HUES48 (cell line): Measurements from ENCODE around the gene HUS1B.

ENCODE experiments used
- H3K27ac ChIP-seq: one replicate; pipeline ENCODE4 v1.7.0; 2013; ENCODE audit warnings: low read depth, low read length, inconsistent platforms
- H3K27me3 ChIP-seq: 2 replicates; pipeline ENCODE4 v1.6.1; 2013; ENCODE audit warnings: mild to moderate bottlenecking, low read length; ENCODE audit not compliant: control insufficient read depth, insufficient read depth
- H3K36me3 ChIP-seq: 2 replicates; pipeline ENCODE4 v1.6.1; 2013; ENCODE audit warnings: low read length; ENCODE audit not compliant: control insufficient read depth, insufficient read depth
- H3K4me1 ChIP-seq: 2 replicates; pipeline ENCODE4 v1.6.1; 2013; ENCODE audit warnings: mild to moderate bottlenecking, low read length; ENCODE audit not compliant: control insufficient read depth, insufficient read depth
- H3K4me3 ChIP-seq: 2 replicates; pipeline ENCODE4 v1.5.1; 2013; ENCODE audit warnings: mild to moderate bottlenecking, low read depth, low read length
- H3K9ac ChIP-seq: 2 replicates; pipeline ENCODE4 v1.6.1; 2013; ENCODE audit warnings: mild to moderate bottlenecking, low read depth, low read length, moderate library complexity
- H3K9me3 ChIP-seq: 2 replicates; pipeline ENCODE4 v1.6.1; 2013; ENCODE audit warnings: low read length; ENCODE audit not compliant: control insufficient read depth, insufficient read depth

Gene HUS1B

DNA sequence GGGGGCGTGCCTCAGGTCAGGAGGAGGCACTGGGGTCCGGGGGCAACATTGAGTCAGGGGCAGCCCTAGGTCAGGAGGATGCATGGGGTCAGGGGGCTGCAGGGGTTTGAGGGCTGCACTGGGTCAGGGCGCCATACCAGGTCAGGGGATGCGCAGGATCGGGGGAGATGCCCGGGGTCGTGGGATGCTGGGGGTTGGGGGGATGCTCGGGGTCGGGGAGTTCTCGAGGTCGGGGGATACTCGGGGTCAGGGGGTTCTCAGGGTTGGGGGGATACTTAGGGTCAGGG is 36.8 kb upstream of the HUS1B start:
- no peak overlapping the region for H3K27ac ChIP-seq
- peak overlapping the region; percentile 98 for H3K4me3 ChIP-seq
- no peaks in the 10 kb centered on the region for H3K27me3 ChIP-seq
- H3K4me1 ChIP-seq, result peaks cover 21% of the 10 kb centered on the region
- H3K9ac ChIP-seq, result no peak overlapping the region
- H3K36me3 ChIP-seq, result peaks cover 16% of the 10 kb centered on the region; the same call in 1 of the 2 replicates
- H3K9me3 ChIP-seq, result no peaks in the 10 kb centered on the region

DNA sequence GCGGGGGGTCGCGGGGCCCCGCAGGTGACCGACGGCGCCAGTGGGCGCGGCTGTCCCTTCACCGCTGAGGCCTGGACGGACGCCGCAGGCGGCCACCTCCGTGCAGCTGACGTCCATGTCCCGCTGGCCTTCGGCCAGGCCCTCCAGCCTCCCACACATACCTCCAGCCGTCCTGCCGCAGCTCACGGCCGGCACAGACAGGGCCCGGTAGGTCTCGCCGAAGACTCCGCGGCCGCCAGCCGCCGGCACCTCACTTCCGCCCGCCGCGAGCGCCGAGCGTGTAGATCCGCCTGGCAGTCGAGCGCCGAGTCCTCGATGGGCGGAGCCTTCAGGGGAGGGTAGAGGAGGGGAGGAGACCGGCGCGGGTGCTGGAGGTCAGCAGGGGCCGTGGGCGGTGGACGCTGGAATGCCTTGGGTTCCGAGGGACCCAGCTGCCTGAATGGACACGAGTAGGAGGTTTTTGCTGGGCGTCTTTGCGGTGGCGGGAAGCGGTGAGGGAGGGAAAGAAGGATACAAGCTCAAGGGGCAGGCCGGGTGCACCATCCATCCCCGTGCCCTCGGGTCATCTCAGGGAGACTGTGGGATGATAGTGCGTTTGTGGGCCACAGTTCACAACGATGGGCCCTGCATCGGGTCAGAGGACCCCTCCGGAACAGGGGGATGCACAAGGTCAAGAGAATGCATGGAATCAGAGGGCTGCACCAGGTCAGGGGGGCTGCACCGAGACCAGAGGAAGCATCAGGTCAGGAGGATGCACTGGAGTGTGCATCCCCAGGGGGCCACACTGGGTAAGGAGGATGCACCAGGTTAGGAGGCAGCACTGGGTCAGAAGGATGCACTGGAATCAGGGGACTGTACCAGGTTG is 36.2 kb upstream of the HUS1B start, which contains the start of gene EXOC2:
Gene EXOC2 (minus strand): TSS at position 282 of the 865 bp plus-strand sequence. CDS start 55,321 bp downstream, outside the sequence.
- peaks cover 26% of the 10 kb centered on the region for H3K4me1 ChIP-seq
- H3K9me3 ChIP-seq, result no peaks in the 10 kb centered on the region
- H3K9ac ChIP-seq, result peak within 1 kb of the TSS; percentile 84
- no peaks in the 10 kb centered on the region for H3K27me3 ChIP-seq
- H3K4me3 ChIP-seq, result peak within 1 kb of the TSS; percentile 98
- peak within 1 kb of the TSS; percentile 96 for H3K27ac ChIP-seq
- peaks cover 12% of the 10 kb centered on the region; the same call in 1 of the 2 replicates for H3K36me3 ChIP-seq

DNA sequence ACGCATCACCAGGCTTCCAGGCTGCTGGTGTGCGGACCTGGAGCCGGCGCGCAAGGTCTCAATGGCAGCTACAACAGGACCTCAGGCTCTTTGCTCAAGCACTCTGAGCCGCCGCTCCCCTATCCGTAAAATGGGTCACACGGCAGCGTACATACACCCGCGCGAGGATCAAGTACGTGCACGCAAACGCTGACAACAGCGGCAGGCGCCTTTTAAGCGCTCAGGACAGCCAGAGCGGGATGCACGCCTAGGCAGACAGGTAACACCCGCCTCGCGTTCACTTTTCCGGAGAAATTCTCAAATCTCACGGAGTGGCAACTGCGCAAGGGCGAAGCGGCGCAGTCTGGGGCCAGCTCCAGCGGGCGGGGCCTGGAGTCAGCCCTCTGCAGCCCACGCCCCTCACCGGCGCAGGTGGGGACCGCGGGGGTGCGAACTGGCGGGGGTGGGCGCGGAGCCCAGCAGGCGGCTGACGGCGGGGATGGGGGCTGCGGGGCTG is 35.5 kb upstream of the HUS1B start:
- Histone ChIP-seq H3K36me3 (peaks cover 17% of the 10 kb centered on the region), H3K4me3 (peak overlapping the region; percentile 98), H3K27ac (peak overlapping the region; percentile 96), H3K27me3 (no peaks in the 10 kb centered on the region), H3K9me3 (no peaks in the 10 kb centered on the region), H3K9ac (peak overlapping the region; percentile 84), H3K4me1 (peaks cover 26% of the 10 kb centered on the region)

DNA sequence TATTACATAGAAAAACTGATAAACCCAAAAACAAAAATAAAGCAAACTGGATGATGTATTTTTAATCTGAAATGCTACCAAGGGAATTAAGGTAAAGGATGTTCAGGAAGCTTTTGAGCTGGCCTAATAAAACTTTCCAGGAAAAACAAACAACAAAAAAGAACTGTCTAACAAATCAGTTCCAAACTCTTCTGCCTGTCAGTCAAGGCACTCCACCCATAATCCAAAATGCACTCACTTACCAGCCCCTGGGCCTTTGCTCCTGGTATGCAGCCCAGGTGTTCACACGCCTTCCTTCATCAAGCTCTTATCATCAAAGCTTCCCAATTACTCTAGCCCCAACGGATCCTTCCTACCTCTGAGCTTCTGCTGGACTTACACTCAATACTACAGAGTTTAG is 32.3 kb upstream of the HUS1B start:
- H3K4me3 ChIP-seq, result no peak overlapping the region
- H3K4me1 ChIP-seq, result peaks cover 41% of the 10 kb centered on the region
- H3K36me3 ChIP-seq, result peaks cover 16% of the 10 kb centered on the region
- H3K9ac ChIP-seq, result no peak overlapping the region
- H3K9me3 ChIP-seq, result no peaks in the 10 kb centered on the region
- H3K27me3 ChIP-seq, result no peaks in the 10 kb centered on the region
- H3K27ac ChIP-seq, result peak overlapping the region; percentile 21

DNA sequence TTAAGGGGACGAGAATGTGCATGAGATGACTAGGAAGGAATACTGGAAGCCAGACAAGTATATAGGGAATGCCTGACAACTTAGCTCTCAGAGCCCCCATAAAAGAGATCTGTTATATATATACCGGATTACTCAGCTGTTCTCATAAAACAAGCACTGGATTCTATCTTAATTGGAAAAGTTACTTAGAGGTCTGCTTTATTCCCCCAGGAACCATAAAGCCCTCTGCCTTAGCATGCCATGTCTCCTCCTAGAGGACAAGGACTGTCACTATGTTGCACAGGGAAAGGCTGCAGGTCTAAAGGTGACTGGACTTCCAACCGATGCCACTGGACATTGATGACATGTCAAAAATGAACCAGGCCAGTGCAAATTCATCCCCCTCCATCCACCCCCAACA is 29.6 kb upstream of the HUS1B start:
- Histone ChIP-seq H3K4me1 (peaks cover 60% of the 10 kb centered on the region), H3K9me3 (no peaks in the 10 kb centered on the region), H3K36me3 (peaks cover 16% of the 10 kb centered on the region), H3K4me3 (no peak overlapping the region), H3K27ac (no peak overlapping the region), H3K27me3 (no peaks in the 10 kb centered on the region), H3K9ac (no peak overlapping the region)

DNA sequence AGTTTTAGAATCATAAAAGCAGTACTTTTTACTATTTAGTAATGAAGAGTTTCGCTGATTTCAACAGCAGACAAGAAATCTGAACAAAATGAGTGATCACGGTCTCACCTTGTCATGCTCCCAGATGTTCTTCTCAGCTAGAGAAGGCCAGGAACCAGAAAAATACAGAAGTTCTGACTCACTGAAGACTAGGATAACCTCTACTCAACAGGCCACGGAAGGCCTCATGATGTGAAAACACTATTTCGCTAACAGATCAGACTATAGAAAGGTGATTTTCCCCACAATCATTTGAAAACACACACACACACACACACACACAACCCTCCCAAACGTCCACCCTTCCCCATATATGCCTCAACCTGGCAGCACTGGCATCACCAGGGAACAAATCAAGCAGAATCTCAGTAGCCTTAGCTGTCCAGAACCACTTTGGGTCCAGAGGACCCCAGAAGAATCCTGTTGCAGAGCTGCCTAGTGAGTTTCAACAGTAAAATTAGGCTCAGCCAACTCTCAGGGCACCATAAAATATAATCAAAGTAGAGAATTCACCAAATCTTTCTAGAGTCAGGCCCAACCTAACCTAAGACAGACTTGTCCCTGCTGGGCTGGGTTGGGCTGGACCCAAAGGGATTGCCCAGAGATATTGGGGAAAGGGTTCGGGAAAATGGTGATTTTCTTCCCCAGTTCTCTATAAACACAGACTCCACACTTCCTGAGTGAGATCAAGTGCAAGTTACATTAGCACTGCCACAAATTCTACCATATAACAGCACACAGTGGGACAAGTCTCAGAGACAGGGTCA is 28.1 kb upstream of the HUS1B start:
- Histone ChIP-seq H3K4me1 (peaks cover 68% of the 10 kb centered on the region), H3K27me3 (no peaks in the 10 kb centered on the region), H3K9ac (no peak overlapping the region), H3K4me3 (no peak overlapping the region), H3K27ac (peak overlapping the region; percentile 93), H3K9me3 (no peaks in the 10 kb centered on the region), H3K36me3 (peaks cover 13% of the 10 kb centered on the region)

DNA sequence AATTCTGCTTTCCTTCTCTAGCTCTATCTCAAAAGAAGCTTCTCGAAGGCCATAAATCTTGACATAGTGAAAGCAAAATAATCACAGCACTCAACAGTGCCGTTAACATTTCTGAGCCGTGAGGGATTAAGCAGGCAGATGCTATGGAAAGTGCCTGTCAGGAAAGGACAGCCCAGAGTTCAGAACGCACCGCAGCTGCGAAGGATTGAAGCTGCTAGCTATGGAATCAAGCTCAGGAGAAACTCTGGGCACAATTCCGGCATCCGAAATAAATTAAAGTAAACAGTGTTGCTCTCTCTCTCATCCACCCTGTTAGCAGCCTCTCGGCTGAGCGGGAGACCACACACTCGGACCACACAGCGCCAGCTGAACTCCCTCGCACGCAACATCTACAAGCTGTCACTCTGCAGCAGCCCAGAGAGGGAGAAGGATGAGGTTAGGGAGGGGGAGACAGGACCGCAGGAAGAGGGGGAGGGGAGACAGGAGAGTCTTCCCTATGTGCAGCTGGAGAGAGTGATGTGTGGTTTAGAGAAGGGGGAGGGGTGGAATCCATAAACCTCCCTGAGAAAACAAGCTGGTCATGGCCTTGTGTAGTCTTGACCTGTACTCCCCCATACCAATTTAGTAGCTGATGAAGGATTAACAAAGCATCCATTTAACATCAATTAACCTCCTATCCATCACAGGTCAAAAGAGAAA is 27.0 kb upstream of the HUS1B start:
- H3K9me3 ChIP-seq, result no peaks in the 10 kb centered on the region
- H3K27ac ChIP-seq, result peak overlapping the region; percentile 93
- H3K4me3 ChIP-seq, result peak overlapping the region; percentile 41
- H3K9ac ChIP-seq, result peak overlapping the region; percentile 43
- H3K27me3 ChIP-seq, result no peaks in the 10 kb centered on the region
- H3K4me1 ChIP-seq, result peaks cover 71% of the 10 kb centered on the region
- peaks cover 9% of the 10 kb centered on the region for H3K36me3 ChIP-seq

DNA sequence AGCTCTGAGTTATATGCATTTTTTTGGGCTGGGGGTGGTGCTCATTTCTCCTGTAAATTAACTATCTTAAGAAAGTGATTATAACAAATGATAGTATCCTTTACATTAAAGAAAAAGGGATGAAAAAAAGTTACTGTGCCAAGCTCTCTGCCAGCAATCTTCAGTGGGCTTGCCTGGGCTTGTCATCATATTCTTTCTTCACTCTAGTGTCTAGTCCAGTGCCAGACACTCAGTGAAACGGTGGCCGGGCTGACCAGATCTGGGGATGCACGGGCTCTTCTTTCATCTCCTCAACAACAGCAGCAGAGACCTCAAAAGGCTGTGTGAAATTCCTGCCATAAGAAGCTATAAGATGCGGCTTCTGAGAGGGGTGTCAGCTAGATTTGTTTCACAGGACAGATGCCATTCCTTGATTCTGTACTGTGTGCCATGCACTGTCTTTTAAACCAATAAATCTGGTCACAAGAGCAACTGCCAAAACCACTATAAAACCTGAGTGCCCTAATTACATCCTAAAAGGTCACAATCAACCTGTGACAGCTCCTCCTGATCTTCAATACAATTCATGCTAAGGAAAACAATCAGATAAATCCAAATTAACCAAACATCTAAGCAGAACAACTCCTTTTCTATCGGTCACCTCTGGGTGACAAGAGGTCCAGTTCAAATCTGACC is 23.9 kb upstream of the HUS1B start:
- Histone ChIP-seq H3K36me3 (0 out of 2 replicates have a peak, but pooled peaks cover 3% of the 10 kb centered on the region), H3K4me3 (peak overlapping the region; percentile 39; the same call in 1 of the 2 replicates), H3K27ac (peak overlapping the region; percentile 94), H3K27me3 (no peaks in the 10 kb centered on the region), H3K4me1 (peaks cover 76% of the 10 kb centered on the region), H3K9ac (peak overlapping the region; percentile 35), H3K9me3 (no peaks in the 10 kb centered on the region)

DNA sequence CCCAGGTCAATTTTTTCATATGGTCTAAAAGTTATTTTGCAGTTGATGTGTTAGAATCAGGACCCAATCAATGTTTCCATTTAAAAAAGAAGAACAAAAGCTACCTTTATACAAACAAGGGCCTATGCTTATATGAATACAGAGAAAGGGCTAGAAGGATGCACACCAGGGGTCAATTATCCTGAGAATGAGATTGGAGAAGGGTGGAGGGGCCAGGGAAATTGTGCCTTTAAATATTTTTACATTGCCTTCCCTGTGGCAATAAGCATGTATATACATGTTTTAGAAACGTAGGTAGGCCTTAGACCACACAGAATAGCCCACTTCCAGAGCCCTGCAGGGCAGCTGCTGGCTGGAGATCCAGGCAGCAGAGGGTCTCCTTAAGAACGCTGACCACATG is 23.4 kb upstream of the HUS1B start:
- Histone ChIP-seq H3K4me3 (peak overlapping the region; percentile 39; the same call in 1 of the 2 replicates), H3K27me3 (no peaks in the 10 kb centered on the region), H3K4me1 (peaks cover 72% of the 10 kb centered on the region), H3K36me3 (0 out of 2 replicates have a peak, but pooled peaks cover 3% of the 10 kb centered on the region), H3K9ac (peak overlapping the region; percentile 35; the same call in 1 of the 2 replicates), H3K27ac (peak overlapping the region; percentile 94), H3K9me3 (no peaks in the 10 kb centered on the region)

DNA sequence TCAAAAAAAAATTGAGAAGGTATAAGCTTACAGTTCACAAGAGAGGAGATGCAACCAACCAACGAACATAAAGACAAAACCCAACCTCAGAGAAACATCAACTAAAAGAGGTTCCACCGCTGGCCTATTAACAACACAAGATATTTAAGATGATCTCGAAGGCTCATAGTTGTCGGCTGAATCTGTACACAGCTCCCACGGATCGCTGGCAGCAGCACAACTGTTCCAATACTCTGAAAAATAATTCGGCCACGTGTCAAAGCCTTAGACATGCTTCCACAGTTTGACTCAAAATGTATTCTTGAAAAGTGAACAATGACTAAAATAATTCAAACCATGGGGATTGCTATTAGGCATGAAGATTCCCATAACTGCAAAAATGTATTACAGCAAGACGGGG is 22.4 kb upstream of the HUS1B start:
- H3K9ac ChIP-seq, result no peak overlapping the region
- H3K4me3 ChIP-seq, result no peak overlapping the region
- H3K27ac ChIP-seq, result peak overlapping the region; percentile 94
- H3K27me3 ChIP-seq, result no peaks in the 10 kb centered on the region
- no peaks in the 10 kb centered on the region for H3K9me3 ChIP-seq
- H3K36me3 ChIP-seq, result 0 out of 2 replicates have a peak, but pooled peaks cover 3% of the 10 kb centered on the region
- peaks cover 72% of the 10 kb centered on the region for H3K4me1 ChIP-seq
